ENCODE results near the gene LIN37.
"Not testable (repeated sequence)": the region's sequence is repeated elsewhere in the genome, so short reads cannot be mapped to it uniquely, and the experiment has no call there.

Gene LIN37

DNA sequence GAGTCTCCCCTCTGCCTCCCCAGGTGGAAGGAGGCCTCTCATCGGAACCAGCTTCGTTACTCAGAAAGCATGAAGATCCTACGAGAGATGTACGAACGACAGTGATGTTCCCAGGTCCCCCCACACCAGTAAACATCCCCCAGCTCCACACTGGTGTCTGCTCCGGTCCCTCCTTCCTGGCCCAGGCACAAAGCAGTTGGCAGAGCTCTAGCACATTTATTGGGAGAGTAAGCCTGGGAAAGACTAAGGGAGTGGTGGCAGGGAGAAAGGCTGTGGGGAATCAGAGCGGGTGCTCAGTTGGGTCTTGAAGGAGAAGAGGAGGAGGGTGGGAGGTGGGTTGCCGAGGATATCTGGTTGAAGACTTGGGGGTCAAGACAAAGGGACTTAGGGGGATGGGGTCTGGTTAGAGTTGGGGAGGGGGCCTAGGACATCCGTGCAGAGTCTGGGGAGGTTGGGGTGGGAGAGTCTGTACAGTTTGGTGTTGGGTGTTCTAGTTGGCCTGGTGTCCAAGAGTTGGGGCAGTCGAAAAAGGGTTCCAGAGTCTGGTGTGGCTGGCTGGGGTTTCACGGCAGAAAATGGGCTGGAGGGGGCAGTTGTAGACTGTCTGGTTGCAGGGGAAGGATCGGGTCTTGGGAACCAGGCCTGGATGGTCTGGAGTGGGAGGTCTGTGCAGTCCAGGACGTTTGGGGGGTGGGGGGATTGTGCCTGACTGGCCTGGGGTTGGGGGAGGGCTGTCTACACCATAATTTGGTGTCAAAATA, 6.2 kb downstream of the LIN37 start:
- no peak for DNase-seq

DNA sequence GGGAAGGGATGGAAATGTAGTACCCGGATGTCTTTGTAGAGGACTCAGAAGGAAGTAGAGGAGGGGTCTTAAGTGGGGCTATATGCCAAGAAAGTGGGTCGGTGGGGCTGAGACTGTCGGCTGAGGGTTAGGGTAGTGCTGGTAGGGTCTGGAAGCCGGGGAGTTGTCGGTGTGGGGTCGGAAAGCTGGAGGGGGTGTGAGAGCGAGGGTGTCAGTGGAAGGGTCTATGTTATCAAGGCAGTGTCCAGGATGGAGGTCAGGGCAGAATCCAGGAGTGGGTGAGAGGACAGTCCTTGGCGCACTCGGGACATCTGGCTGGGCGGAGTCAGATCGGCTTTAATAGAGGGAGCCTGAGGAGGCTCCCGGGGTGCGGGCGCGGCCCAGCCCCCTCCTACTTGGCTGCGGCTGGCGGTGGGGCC, 6.8 kb downstream of the LIN37 start:
- DNase-seq: no peak

DNA sequence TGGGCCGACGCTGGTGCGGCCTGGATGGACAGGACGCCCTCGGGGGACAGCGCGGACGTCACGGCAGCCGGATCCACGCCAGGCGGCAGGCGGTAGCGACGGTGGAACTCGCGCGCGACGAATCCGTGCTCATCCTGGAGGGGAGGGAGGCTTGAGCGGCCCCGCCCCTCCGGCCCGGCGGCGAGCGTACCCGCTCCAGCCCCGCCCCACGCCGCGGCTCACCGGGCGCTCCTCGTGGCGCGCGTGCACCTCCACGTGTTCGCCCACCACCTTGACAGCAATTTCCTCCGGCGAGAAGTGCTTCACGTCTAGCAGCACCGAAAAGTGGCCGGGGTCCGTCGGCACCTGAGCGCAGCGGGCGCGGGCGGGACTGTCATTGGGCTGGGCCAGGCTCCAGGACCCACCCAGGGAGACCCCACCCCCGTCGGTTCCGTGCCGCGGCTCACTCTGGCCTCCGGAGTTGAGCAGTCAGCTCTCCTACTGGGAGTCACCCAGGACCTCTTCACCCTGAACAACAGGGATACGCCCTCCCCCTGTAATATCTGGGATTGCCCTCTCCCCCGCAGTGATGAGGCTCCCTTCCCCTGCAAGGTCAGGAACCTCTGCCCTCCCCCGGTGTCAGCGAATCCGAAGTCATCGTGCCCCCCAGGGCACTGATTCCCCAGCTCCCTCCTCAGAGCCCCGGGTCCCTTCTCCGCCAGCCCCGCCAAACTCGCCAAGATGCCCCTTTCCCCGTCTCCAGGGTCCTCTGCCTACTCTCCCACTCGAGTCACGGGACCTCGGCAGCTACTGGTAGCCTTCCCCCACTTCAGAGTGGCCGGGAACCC, 7.4 kb downstream of the LIN37 start:
- DNase-seq: peak; percentile 89

DNA sequence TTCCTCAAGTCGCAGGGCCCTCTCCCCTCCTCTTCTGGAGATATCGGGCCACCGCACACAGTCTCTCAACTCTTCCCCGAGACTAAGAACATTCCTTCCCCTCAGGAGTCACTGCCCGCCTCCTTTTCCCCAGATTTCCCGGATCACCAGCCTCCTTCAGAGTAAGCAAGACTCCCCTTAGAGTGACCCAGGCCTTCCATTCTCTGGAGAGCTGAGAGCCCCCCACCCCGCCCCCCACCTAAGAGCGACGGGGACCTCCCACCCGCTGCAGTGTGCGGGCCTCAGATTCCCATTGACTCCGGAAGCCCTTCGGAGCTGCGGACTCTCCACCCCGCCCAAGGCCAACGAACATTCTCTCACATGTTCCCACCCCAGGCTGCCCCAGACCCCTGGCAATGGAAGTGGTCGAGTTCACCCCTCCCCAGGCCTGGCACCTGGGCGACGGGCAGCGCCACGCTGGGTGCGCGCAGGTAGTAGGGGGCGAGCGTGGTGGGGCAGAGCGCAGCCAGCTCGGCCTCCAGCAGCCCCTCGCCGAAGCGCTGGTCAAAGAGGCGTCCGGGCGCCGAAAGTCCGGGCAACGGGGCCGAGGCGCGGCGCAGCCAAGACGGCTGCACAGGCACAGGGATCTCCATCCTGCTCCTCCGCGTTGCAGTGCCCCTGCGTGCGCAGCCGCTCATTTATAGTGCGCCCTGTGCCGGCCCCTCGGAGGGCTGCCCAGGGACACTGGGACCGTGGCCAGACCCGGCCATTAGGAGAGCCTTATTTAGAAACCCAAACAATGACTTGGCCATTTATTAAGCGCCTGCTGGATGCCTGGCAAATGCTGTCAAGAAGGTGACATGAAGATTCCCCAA, 8.2 kb downstream of the LIN37 start, which contains the start of gene HSPB6:
HSPB6 (minus strand) TSS at position 653 of the 854 bp plus-strand sequence; CDS start at position 632, 21 bp downstream.
- peak; percentile 84 for DNase-seq

DNA sequence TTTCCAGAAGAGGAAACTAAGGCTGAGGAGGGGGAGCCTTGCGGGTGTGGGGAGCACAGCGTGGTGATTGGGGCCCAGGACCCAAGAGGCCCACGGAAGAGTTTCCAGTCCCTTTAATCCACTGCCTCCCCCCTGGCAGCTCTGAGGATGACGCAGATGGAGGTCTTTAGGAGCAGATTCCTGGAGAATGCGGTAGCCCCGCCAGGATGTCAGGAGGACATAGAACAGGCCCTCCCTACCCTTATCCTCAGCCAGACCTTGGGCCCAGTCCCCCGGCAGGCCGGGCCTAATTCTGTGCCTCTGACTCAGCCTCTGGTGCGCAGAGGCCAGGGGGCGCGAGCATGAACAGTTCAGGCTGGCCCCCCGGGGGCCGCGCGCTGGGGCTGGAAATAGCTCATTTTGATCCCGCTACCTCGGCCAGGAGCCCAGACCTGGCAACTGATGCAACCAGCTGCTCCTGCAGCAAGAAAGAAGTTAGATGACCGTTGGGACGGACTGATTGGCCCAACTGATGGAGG, 8.9 kb downstream of the LIN37 start:
- DNase-seq: peak; percentile 97

DNA sequence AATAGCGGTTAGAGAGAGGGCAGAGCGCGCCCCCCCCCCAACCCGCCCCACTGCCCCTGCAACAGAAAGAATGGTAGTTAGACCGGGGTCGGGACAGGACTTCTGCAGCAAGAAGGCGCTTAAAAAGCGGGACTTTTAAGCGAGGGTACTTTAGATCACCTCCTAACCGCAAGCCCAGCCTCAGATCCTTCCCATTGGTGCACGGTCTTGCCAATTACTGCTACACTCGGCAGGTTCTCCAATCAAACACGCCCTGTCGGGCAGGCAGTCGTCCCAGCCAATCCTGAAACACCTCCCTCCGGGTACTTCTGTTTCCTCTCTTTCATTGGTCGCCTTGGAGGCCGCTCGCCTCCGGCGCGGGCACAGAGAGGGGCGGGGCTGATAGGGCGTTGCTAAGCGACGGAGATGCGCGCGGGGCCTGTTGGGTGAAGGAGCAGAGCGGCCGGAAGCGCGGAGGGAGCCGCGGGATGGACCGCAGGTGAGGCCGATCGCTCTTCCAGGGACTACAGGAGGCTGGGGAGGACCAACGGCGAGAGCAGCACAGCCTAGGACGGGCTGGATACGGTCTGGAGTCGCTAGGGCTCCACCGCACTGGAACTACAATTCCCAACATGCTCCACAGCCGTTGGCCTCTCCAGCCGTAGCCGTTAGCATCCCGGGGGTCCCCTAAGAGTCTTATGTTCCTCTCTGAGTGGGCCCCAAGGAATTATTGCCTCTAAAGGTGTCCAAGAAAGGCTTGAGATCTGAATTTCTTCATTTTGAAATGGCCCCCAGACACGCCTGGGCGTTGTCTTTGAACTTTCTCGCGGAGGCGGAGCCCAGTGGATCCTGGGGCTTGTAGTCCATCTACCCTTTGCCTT, 9.6 kb downstream of the LIN37 start, which contains the start of gene PROSER3:
PROSER3 (plus strand) TSS at position 428 of the 860 bp plus-strand sequence; CDS start at position 468, 40 bp downstream.
- peak; percentile 100 for DNase-seq

DNA sequence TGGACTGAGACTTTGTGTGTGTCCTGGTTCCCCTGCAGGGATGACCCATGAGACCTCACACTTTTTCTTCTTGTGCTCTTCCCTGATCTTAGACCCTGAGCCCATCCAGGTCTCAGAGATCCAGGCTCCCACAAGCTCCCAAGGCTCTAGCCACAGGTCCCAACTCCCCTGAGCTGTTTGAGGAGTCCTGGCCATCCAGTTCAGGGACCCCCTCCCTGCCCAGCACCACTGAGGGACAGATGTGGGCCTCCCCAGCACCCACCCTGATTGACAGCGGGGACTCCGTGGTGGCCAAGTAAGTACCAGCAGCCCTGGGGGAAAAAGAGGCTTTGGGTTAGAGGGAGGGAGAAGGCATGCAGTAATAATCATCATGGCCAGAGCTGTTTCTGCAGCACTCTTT, 11.3 kb downstream of the LIN37 start:
- DNase-seq: no peak

DNA sequence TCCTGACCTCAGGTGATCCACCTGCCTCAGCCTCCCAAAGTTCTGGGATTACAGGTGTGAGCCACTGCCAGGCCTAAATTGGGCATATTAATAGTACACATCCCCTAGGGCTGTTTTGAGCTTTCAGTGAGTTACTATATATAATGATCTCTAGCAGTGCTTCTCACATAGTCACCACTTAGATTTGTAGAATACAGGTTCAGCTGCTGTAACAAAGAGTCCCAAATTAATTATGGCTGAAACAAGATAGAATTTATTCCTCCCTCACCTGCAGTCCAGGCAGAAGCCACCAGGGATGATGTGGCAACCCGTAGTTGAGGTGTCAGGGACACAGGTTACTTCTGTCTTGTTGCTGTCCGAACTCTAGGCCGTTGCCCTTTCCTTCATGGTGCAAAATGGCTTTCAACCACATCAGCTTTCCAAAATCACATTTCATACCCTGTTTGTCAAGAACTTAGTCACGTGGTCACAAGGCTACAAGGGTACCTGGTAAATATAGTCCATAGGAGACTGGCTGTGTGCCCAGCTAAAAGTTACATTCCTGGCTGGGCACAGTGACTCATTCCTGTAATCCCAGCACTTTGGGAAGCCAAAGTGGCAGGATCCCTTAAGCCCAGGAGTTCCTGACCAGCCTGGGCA, 12.5 kb downstream of the LIN37 start:
- no peak for DNase-seq

DNA sequence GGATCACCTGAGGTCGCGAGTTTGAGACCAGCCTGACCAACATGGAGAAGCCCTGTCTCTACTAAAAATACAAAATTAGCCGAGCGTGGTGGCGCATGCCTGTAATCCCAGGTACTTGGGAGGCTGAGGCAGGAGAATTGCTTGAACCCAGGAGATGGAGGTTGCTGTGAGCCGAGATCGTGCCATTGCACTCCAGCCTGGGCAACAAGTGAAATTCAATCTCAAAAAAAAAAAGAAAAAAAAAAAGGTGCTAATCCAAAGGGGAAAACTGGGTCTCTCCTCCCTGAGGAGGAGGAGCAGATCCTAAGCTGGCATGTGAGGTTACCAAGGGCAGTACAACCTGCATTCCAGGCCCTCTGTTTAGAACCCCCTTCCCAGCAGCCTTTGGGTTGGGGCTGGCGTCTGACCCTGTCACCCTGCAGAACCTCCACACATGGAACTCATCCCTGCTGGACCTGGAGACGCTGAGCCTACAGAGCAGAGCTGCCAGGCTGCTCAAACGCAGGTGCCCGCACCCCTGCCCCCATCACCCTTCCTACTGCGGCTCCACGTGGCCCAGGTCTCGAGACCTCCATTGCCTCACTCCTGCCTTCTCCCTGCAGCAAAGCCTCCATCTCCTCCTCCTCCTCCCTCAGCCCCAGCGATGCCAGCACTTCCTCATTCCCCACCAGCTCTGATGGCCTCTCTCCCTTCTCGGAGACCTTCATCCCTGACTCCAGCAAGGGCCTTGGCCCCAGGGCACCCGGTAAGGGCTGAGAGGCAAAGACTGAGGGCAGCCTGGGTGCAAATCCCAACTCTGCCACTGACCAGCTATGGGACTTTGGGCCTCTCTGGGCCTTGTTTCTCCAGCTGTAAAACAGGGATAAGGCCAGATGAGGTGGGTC, 16.3 kb downstream of the LIN37 start:
- DNase-seq: peak; percentile 8

DNA sequence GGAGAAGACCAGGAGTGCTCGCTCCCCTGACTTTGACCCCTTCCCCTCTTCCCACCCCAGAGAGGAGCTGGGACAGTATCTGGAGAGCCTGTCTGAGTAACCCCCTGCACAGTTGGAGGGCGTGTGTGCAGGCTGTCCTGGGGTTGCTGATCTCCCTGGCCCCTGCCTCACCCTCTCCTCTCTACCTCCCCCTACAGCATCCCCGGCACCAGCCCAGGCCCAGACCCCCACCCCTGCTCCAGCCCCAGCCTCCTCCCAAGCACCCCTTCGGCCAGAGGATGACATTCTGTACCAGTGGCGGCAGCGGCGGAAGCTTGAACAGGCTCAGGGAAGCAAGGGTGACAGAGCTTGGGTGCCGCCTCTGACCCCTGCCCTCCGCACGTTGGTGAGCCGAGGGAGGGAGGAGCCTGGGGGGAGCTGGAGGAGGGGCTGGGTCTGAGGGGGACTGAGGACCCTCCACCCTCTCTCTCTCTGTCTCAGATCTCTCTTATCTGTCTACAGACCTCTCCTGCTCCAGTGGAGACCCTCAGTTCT, 18.3 kb downstream of the LIN37 start:
- peak; percentile 13 for DNase-seq

DNA sequence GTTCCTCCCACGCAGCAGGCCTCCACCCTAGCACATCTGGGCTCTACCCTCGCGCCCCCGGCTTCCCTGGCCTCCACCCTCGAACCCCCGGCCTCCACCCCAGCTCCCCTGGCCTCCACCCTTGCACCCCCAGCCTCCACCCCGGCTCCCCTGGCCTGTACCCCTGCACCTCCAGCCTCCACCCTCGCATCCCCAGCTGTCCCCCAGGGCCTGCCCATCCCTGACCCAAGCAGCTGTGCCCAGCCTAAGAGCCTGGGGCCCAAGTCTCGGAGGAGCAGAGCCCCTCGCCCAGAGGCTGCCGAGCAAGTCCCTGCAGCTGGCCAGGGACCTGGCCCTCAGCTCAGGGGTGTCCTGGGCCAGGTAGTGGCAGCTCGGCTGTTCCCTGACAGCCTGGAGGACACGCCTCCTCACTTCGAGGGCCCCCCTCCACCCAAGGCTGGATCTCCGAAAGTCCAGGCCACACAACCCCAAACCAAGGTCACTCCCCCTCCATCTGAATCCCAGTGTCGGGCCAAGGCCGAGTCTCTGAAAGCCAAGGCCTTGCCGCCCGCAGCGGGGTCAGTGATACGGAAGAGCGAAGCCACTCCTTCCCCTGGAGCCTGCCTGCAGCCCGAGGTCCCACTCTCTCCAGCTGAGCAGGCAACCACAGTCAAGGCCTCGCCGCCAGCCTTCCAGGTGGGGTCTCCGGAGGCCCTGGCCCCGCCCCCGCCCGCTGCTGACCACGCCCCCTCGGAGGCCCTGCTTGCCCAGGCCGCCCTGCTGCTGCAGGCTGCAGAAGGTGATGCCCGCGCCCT, 19.1 kb downstream of the LIN37 start:
- DNase-seq: peak; percentile 55

DNA sequence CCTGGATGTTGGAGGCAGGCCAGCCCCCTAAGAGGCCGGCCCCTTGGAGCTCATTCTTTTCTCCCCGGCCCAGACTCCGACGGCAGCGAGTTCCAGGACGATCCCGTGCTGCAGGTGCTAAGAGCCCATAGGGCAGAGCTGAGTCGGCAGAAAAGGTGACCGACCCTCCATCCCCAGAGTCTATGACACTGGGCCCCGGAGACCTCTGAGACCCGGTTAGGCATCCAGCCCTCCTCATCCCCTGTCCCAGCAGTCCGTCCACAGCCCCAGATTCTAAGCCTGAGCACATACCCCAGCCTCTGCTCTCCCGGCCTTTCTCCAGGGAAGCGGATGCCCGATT, 19.7 kb downstream of the LIN37 start:
- no peak for DNase-seq

DNA sequence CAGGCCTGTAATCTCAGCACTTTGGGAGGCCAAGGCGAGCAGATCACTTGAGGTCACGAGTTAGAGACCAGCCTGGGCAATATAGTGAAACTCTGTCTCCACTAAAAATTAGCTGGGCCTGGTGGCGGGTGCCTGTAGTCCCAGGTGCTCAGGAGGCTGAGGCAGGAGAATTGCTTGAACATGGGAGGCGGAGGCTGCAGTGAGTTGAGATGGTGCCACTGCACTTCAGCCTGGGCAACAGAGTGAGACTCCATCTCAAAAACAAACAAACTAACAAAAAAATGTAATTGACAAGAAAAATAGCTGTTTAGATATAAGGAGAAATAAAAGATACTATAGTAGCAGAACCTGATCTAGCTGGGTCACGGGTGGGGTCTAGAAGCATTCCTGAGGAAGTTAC, 24.0 kb downstream of the LIN37 start:
- DNase-seq: not testable (repeated sequence)

DNA sequence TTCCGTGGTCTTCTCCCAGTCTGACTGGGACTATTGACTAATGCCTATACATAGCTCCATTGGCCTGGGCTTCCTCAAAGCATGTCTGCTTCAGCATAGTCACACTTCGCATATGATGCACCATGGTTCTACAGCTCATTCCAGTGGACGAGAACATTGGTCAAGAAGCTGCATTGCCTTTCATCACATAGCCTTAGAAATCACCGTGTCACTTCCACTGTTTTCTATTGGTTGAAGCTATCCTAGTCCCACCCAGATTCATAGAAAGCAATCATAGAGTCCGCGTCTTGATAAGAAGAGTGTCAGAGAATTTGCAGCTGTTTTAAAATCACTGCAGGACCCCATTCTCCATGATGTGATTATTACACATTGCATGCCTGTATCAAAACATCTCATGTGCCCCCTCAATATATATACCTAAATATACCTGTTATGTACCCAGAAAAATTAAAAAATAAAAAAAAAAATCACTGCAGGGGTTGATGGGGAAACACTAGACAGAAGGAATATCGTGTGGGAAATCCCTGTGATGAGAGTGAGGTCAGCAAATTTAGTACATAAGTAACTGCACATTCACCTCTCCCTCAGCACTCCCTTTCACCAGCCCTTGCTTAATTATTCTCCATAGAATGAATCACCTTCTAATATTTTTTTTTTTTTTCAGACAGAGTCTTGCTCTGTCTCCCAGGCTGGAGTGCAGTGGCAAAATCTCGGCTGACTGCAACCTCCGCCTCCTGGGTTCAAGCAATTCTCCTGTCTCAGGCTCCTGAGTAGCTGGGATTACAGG, 24.8 kb downstream of the LIN37 start:
- DNase-seq: no peak

DNA sequence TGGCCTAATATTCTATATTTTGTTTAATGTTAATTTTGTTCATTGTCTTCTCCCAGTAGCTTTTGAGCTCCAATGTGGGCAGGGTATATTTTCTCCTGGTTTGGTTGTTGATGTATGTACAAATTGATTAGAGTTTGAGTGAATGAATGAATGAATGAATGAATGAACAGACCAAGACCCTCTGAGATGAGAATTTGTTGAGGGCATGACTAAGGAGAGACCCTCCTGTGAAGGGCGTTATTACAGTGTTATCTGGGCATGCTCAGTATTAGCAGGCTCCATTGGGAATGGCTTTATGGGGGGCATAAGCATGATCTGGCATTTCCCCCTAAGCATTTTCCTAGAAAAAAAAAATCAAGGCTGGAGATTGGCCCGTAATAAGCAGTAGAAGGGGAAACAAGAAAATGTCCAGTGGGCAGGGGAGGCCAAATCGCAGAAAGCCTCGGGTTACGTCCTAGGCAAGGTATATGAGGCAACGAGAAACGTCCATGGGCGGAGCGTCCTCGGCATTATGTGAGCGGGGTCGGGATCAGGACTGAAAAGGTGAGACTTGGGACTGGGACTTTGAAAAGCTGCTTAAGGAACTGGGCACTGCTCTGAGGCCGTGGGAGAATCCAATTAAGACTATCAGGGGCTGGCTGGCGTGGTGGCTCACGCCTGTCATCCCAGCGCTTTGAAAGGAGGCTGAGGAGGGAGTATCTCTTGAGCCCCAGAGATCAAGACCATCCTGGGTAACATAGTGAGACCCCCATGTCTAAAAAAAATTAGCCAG, 26.1 kb downstream of the LIN37 start:
- DNase-seq: no peak

DNA sequence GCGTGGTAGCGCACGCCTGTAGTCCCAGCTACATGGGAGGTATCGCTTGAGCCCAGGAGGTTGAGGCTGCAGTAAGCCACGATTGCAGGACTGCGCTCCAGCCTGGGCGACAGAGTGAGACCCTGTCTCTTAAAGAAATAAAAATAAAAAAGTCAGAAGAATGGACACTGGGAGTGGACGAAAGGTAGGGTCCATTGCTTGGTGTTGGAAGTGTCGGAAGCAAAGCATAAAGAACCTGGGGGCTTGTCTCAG, 26.6 kb downstream of the LIN37 start:
- no peak for DNase-seq

DNA sequence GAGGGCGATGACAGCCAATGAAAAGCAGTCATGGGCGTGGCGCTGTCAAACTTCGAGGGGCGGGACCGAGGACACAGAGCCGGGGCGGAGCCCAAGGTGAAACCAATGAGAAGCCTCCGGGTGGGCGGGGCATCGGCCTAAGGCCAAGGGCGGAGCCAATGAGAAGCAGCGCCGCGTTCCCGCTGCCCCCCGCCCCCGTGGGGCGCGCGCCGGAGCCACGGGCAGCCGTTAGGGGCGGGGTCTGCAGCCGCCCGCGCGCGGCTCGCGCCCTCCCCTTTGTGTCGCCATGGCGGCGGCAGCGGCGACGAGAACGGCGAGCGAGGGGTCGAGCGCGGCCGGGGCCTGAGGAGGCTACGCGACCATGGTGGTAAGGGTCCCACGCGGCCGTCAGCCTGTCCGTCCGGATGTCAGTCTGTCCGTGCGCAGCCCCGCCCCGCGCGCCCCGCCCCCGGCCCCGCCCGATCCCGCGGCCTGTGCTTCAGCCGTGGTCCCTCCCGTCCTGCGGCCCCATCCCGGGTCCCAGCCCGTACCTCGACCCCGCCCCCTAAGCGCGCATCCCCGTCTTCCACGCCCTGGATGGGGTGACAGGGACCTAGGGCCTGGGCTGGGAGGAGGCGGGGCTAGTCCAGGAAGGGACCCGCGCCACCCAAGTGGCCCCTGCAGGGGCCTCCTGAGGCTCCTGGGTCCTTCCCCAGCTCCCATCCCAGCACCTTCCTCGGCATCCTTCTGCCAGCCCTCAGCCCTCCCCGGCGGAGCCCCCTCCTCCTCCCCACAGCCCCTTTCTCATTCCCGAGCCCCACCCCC, 27.1 kb downstream of the LIN37 start, which contains the start of gene ARHGAP33:
ARHGAP33 (plus strand) TSS at position 267 of the 804 bp plus-strand sequence; CDS start at position 362, 95 bp downstream.
- DNase-seq: peak; percentile 99

Data from right hindlimb (tissue), 1 donor.